Panc1 (cell line): ENCODE results near the gene GRIN3B. TPM values are rescaled to one million over a fixed set of nuclear protein-coding genes. Genes with fewer than 3 reads are reported as not detected.

Experiments used
- ATAC-seq: fragments of 200-7000 bp; cut with Tn5 transposase; 2 replicates; pipeline ENCODE4 v1.9.1; 2020; ENCODE audit warnings: mild to moderate bottlenecking, moderate library complexity
- BruUV-seq: library from RNA; stranded (reverse); fragments of 400-500 nt; replicated peaks from 2 replicates; lab custom pipeline; 2021; lab: Mats Ljungman, UMichigan
- CTCF ChIA-PET: fragments of 300-600 bp; sonication (Branson Sonifier 250); formaldehyde crosslinking; loops from one replicate; lab custom pipeline; 2022; ENCODE audit warnings: antibody characterized with exemption; lab: Charles Lee
- POLR2A ChIA-PET: fragments of 300-600 bp; sonication (Branson Sonifier 250); formaldehyde crosslinking; loops from one replicate; lab custom pipeline; 2022; ENCODE audit warnings: antibody characterized with exemption; lab: Charles Lee
- DNase-seq: peaks from one replicate; pipeline ENCODE4 v3.0.0-alpha.2; 2010; ENCODE audit warnings: low read depth, low spot score
- H3K27ac ChIP-seq: 2 replicates; pipeline ENCODE4 v1.5.1; 2011; ENCODE audit warnings: mild to moderate bottlenecking, low read length, inconsistent platforms
- H3K27me3 ChIP-seq: fragments of 200-500 bp; sonication (Bioruptor generic); 2 replicates; pipeline ENCODE4 v1.6.0; 2014; ENCODE audit warnings: low read length, inconsistent platforms; ENCODE audit not compliant: control insufficient read depth, insufficient read depth
- H3K36me3 ChIP-seq: fragments of 200-500 bp; sonication (Bioruptor generic); 2 replicates; pipeline ENCODE4 v1.5.1; 2014; ENCODE audit warnings: inconsistent platforms, mild to moderate bottlenecking, low read length, moderate library complexity; ENCODE audit not compliant: control insufficient read depth, insufficient read depth
- H3K4me1 ChIP-seq: 2 replicates; pipeline ENCODE4 v1.5.1; 2011; ENCODE audit warnings: inconsistent platforms, mild to moderate bottlenecking, low read length, moderate library complexity; ENCODE audit not compliant: control insufficient read depth, insufficient read depth
- H3K4me3 ChIP-seq, 2 experiments: 2 replicates each; pipeline ENCODE4 v1.5.1; 2011 to 2012; ENCODE audit warnings: low read depth in 2 of 2, low read length in 2 of 2, mild to moderate bottlenecking in 2 of 2, inconsistent platforms in 1 of 2, moderate library complexity in 1 of 2
- H3K9me3 ChIP-seq: fragments of 200-500 bp; sonication (Bioruptor generic); 2 replicates; pipeline ENCODE4 v1.5.1; 2014; ENCODE audit warnings: low read depth, mild to moderate bottlenecking, inconsistent platforms, low read length, moderate library complexity; ENCODE audit not compliant: control insufficient read depth, insufficient read depth
- CTCF ChIP-seq: fragments of 450-650 bp; IDR thresholded peaks from 2 replicates; pipeline ENCODE4 v1.5.1; 2017; ENCODE audit warnings: mild to moderate bottlenecking
- POLR2AphosphoS5 ChIP-seq: IDR thresholded peaks from 2 replicates; pipeline ENCODE4 v1.6.1; 2012; ENCODE audit warnings: mild to moderate bottlenecking, low read depth, low read length, moderate library complexity
- REST ChIP-seq, 2 experiments: IDR thresholded peaks; 2 replicates each; pipeline ENCODE4 v1.6.1; 2011 to 2012; ENCODE audit warnings: low read depth in 2 of 2, control low read depth in 1 of 2, low read length in 1 of 2, mild to moderate bottlenecking in 1 of 2, moderate library complexity in 1 of 2; ENCODE audit not compliant: insufficient read depth in 1 of 2
- SIN3A ChIP-seq: IDR thresholded peaks from 2 replicates; pipeline ENCODE4 v1.6.1; 2012; ENCODE audit warnings: low read depth, mild to moderate bottlenecking, low read length, moderate library complexity, borderline replicate concordance; ENCODE audit not compliant: insufficient read depth
- TCF7L2 ChIP-seq: IDR thresholded peaks from 2 replicates; pipeline ENCODE4 v1.6.1; 2011; ENCODE audit warnings: mild to moderate bottlenecking, low read depth, low read length, inconsistent platforms
- in situ Hi-C: cut with HindIII; loops from 2 replicates; pipeline ENCODE4 v1.10.0; 2016; ENCODE audit warnings: low sequenced_read_pairs, low pct_unique_long_range_greater_than_20kb
- intact Hi-C: fragments of 100-400 bp; cut with micrococcal nuclease; formaldehyde crosslinking; loops from one replicate; pipeline ENCODE4 v1.10.0; 2022; ENCODE audit not compliant: unreplicated experiment
- total RNA-seq: library from RNA; stranded (reverse); gene quantifications from one replicate; pipeline ENCODE4 v1.2.1, GENCODE V29; 2021; ENCODE audit not compliant: unreplicated experiment

GRIN3B gene
- total RNA-seq, 1 experiment from 2014 or later, result 4.6 TPM

DNA sequence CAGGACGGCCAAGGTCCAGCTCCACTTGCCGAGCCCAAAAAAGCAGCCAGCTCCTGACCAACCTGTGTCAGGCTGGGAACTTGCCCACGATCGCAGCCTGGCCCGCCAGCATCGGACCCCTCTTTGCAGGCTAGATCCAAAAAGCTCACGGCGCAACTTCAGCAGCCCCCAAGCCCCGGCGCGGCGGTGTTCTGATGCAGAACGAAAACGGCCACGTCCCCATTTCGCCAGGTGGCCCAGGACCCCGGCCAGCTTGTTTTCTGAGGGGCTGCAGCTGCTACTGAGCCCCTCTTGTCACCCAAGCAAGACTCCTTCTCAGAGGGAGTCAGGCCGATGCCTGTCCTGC, 19.4 kb downstream of the GRIN3B start:
- Histone ChIP-seq H3K27ac (peak overlapping the region; percentile 84), H3K4me1 (peaks cover 20% of the 10 kb centered on the region), H3K9me3 (no peaks in the 10 kb centered on the region), H3K36me3 (no peaks in the 10 kb centered on the region; the same call in 1 of the 2 replicates), H3K4me3 (peak overlapping the region; percentile 55 to 75), H3K27me3 (no peaks in the 10 kb centered on the region)
- intact Hi-C loops, result no loop called here
- DNase-seq, result no peak
- ChIA-PET POLR2A (interaction anchor here (0.7 to 1.0 kb wide), 3 partner anchors 35 to 221 kb away, joined by 3 to 7 read pairs (median 3); no protein-coding TSS in a partner anchor), CTCF (interaction anchor here (0.6 to 0.7 kb wide), 2 partner anchors 14 to 86 kb away, joined by 3 read pairs; no protein-coding TSS in a partner anchor)
- in situ Hi-C loops, result no loop called here
- no TSS peak for BruUV-seq
- TF ChIP-seq POLR2AphosphoS5 (no peak), TCF7L2 (no peak), REST (IDR thresholded peaks at IDR 0.05; ENCODE audit: insufficient read depth in 1 of 2, low read depth in 2 of 2, low read length in 1 of 2) (no peak), SIN3A (no peak), CTCF (no peak)
- no peak for ATAC-seq

- DNase-seq (no peak), ATAC-seq (no peak)
- H3K36me3 ChIP-seq, result no peaks in the 10 kb centered on the region; the same call in 1 of the 2 replicates
- CTCF ChIA-PET, result interaction anchor here (0.6 kb wide), 1 partner anchor 86 kb away, joined by 3 read pairs; no protein-coding TSS in a partner anchor
- H3K27me3 ChIP-seq, result no peaks in the 10 kb centered on the region
- no peaks in the 10 kb centered on the region for H3K9me3 ChIP-seq
- peak overlapping the region; percentile 55 to 75 for H3K4me3 ChIP-seq
- in situ Hi-C loops (no loop called here), intact Hi-C loops (no loop called here)
- peaks cover 20% of the 10 kb centered on the region for H3K4me1 ChIP-seq
- TF ChIP-seq TCF7L2 (no peak), REST (IDR thresholded peaks at IDR 0.05; ENCODE audit: insufficient read depth in 1 of 2, low read depth in 2 of 2, low read length in 1 of 2) (no peak), POLR2AphosphoS5 (no peak), SIN3A (no peak), CTCF (no peak)
- BruUV-seq, result no TSS peak
- POLR2A ChIA-PET, result interaction anchor here (1.0 kb wide), 1 partner anchor 35 kb away, joined by 3 read pairs; no protein-coding TSS in a partner anchor
- peak overlapping the region; percentile 84 for H3K27ac ChIP-seq
Measured at GRCh38 chr19:1019980-1020867, 20.0 kb downstream of the GRIN3B start.
